Naive thymus-derived CD4-positive, alpha-beta T cell (primary cell): ENCODE data around the gene RAPSN. TPM values are rescaled to one million over a fixed set of nuclear protein-coding genes. Genes with fewer than 3 reads are reported as not detected.

Source experiments
- ATAC-seq: fragments of 150-1000 bp; cut with Tn5 transposase; 2 replicates; pipeline ENCODE4 v1.10.0; 2021; ENCODE audit warnings: mild to moderate bottlenecking, moderate library complexity
- CTCF ChIA-PET: fragments of 350-600 bp; sonication (Branson Sonifier 250); formaldehyde crosslinking; loops from one replicate; lab custom pipeline; 2021; ENCODE audit warnings: antibody characterized with exemption; lab: Charles Lee
- POLR2A ChIA-PET: fragments of 350-600 bp; sonication (Branson Sonifier 250); formaldehyde crosslinking; loops from one replicate; lab custom pipeline; 2021; ENCODE audit warnings: antibody characterized with exemption, inconsistent platforms; lab: Charles Lee
- DNase-seq, 9 donors: peaks; one replicate each; pipeline versions ENCODE4 v3.0.0 to v3.0.0-alpha.2; 2020 to 2022; ENCODE audit warnings: mixed read lengths in 1 of 9
- H3K27ac ChIP-seq: one replicate; pipeline ENCODE4 v1.7.0; 2013; ENCODE audit warnings: mild to moderate bottlenecking, low read depth, low read length, moderate library complexity
- H3K27me3 ChIP-seq, 2 donors: one replicate each; pipeline ENCODE4 v1.7.0; 2013; ENCODE audit warnings: low read length in 2 of 2, mild to moderate bottlenecking in 2 of 2, moderate library complexity in 2 of 2; ENCODE audit not compliant: control insufficient read depth in 2 of 2, insufficient read depth in 2 of 2
- H3K36me3 ChIP-seq, 3 experiments: 1 replicate in 2 of 3; 2 replicates in 1 of 3; pipeline ENCODE4 v1.7.0; 2013; ENCODE audit warnings: low read length in 3 of 3, mild to moderate bottlenecking in 3 of 3, moderate library complexity in 1 of 3; ENCODE audit not compliant: insufficient read depth in 3 of 3, control insufficient read depth in 2 of 3
- H3K4me1 ChIP-seq, 2 donors: one replicate each; pipeline ENCODE4 v1.7.0; 2013; ENCODE audit warnings: low read length in 2 of 2, mild to moderate bottlenecking in 2 of 2, moderate library complexity in 1 of 2; ENCODE audit not compliant: control insufficient read depth in 2 of 2, insufficient read depth in 2 of 2
- H3K4me3 ChIP-seq: 2 replicates; pipeline ENCODE4 v1.7.0; 2013; ENCODE audit warnings: mild to moderate bottlenecking, low read length
- H3K9me3 ChIP-seq, 3 experiments: 1 replicate in 2 of 3; 2 replicates in 1 of 3; pipeline ENCODE4 v1.7.0; 2013; ENCODE audit warnings: low read length in 3 of 3; ENCODE audit not compliant: control insufficient read depth in 2 of 3
- H3K27ac Mint-ChIP-seq, 9 donors: one replicate each; pipeline ENCODE4 v1.8.0; 2020 to 2022; ENCODE audit warnings: mixed read lengths in 9 of 9, mild to moderate bottlenecking in 8 of 9, moderate library complexity in 5 of 9, inconsistent platforms in 2 of 9
- H3K27me3 Mint-ChIP-seq, 5 donors: one replicate each; pipeline ENCODE4 v1.8.0; 2021 to 2022; ENCODE audit warnings: mixed read lengths in 5 of 5, mild to moderate bottlenecking in 1 of 5
- H3K36me3 Mint-ChIP-seq, 5 donors: one replicate each; pipeline ENCODE4 v1.8.0; 2020 to 2022; ENCODE audit warnings: mixed read lengths in 5 of 5, mild to moderate bottlenecking in 3 of 5, inconsistent platforms in 1 of 5
- H3K4me1 Mint-ChIP-seq, 7 donors: one replicate each; pipeline ENCODE4 v1.8.0; 2020 to 2022; ENCODE audit warnings: mixed read lengths in 7 of 7, mild to moderate bottlenecking in 3 of 7, inconsistent platforms in 1 of 7
- H3K4me3 Mint-ChIP-seq, 10 donors: one replicate each; pipeline ENCODE4 v1.8.0; 2020 to 2022; ENCODE audit warnings: mild to moderate bottlenecking in 10 of 10, mixed read lengths in 10 of 10, moderate library complexity in 6 of 10, inconsistent platforms in 2 of 10
- H3K9me3 Mint-ChIP-seq, 11 donors: one replicate each; pipeline ENCODE4 v1.8.0; 2020 to 2022; ENCODE audit warnings: mixed read lengths in 11 of 11, mild to moderate bottlenecking in 4 of 11, inconsistent platforms in 1 of 11, moderate library complexity in 1 of 11
- intact Hi-C, 2 donors: fragments of 100-400 bp; cut with micrococcal nuclease; formaldehyde crosslinking; loops; one replicate each; pipeline ENCODE4 v1.15.1; 2023
- polyA plus RNA-seq, 2 donors: library from polyadenylated mRNA; unstranded; fragments of 300-500 nt; fragmentation: Illumina TruSeq; gene quantifications; one replicate each; pipeline ENCODE4 v1.2.3, GENCODE V29; 2021
- total RNA-seq, 6 experiments: library from RNA in 5 of 6; stranded (reverse) in 5 of 6; gene quantifications; 1 replicate in 5 of 6; 2 replicates in 1 of 6; pipeline ENCODE4 v1.2.3 and lab custom pipeline; 2021 to 2026

The RAPSN gene
- total and polyA plus RNA-seq, 7 experiments from 2014 or later, result 0.99 to 1.7 (median 1.4) TPM; not detected in 2

DNA sequence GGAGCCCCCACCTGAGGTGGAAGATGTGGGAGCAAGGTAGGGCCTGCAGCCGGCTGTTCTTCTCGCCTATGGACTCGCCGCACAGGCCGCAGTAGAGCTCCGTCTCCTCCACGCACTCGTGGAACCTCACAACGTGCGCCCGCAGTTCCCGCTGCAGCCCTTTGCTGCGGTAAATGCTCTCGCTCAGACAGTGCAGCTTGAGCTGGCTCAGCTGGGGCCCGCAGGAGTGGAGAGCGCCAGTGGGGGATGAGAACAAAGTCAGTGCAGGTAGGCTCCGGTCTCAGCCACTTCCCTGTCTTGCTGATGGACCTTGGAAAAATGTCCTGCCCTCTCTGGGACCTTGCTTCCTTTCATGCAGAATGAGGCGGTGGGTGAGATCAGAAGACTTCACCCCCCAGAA, 10.2 kb downstream of the RAPSN start:
- Mint-ChIP-seq H3K4me3 (no peak overlapping the region), H3K27me3 (no peaks in the 10 kb centered on the region), H3K4me1 (peaks cover 0 to 8% (median 6%) of the 10 kb centered on the region in 7 donors), H3K27ac (no peak overlapping the region), H3K36me3 (no peaks in the 10 kb centered on the region), H3K9me3 (no peaks in the 10 kb centered on the region)
- DNase-seq (no peak), ATAC-seq (no peak)
- Histone ChIP-seq H3K4me3 (no peak overlapping the region), H3K36me3 (no peaks in the 10 kb centered on the region), H3K4me1 (peaks cover 0 to 6% of the 10 kb centered on the region in 2 donors), H3K27me3 (no peaks in the 10 kb centered on the region), H3K9me3 (no peaks in the 10 kb centered on the region), H3K27ac (no peak overlapping the region)
- CTCF ChIA-PET, result no interaction called here
- POLR2A ChIA-PET, result interaction anchor here (0.8 to 0.9 kb wide), 2 partner anchors 11 to 163 kb away, joined by 3 to 7 read pairs; no protein-coding TSS in a partner anchor
- intact Hi-C loops, result no loop called here

DNA sequence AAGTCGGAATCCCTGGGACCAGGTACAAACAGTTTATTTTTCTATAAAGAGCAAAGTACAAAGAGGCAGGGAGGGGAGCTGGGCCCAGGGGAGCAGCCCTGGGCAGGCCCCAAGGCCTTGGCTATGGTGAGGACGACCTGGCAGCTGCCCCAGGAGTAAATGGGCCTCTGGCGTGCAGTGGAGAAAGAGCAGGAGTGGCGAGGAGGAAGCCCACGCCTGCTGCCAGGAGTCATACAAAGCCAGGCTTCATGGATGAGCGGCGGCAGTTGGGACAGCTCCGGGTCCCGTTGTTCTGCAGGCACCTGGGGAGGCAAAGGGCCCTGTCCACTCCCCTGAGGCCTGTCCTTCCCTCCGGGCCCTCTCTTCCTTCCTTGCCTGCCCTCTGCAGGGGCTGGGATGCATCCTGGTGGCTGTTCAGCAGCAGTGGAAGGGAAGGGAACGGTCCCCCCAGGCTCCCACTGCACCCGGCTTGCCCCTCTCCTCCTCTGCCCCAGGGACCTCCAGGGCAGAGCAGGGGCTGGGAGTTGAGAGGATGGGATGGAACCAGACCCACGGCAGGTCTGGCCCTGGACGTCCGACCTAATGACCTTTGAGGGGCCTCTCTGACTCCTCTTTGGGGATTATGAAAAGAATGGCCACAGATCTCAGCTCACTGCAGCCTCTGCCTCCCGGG, 11.1 kb downstream of the RAPSN start:
- Mint-ChIP-seq H3K9me3 (no peaks in the 10 kb centered on the region), H3K27me3 (no peaks in the 10 kb centered on the region), H3K4me1 (peaks cover 0 to under 1% (median 0%) of the 10 kb centered on the region in 7 donors), H3K27ac (no peak overlapping the region), H3K4me3 (no peak overlapping the region), H3K36me3 (no peaks in the 10 kb centered on the region)
- POLR2A ChIA-PET, result interaction anchor here (0.9 kb wide), 1 partner anchor 162 kb away, joined by 3 read pairs; no protein-coding TSS in a partner anchor
- ATAC-seq (no peak), DNase-seq (no peak)
- Histone ChIP-seq H3K4me1 (no peaks in the 10 kb centered on the region), H3K27ac (no peak overlapping the region), H3K4me3 (no peak overlapping the region), H3K36me3 (no peaks in the 10 kb centered on the region), H3K27me3 (no peaks in the 10 kb centered on the region), H3K9me3 (no peaks in the 10 kb centered on the region)
- CTCF ChIA-PET, result interaction anchor here (0.8 to 1.2 kb wide), 2 partner anchors 8 to 64 kb away, joined by 3 read pairs; no protein-coding TSS in a partner anchor
- intact Hi-C loops, result no loop called here

DNA sequence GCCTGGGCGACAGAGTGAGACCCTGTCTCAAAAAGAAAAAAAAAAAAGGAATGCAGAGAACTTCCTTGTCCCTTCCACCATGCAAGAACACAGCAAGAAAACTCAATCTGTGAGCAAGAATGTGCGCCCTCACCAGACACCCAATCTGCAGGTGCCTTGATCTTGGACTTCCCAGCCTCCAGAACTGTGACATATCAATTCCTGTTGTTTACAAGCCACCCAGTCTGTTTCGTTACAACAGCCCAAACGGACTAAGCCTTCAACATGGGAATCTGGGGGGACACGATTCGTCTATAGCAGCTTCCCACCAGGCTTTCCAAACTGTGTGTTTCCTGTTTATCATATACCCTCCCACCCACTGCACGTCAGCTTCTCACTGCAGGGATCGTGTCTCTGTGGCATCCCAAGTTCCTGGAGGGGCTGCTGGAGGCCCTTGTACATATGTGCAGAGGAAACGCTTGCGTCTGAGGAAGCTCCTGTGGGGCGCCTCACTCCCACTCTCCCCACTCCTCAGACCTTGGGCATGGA, 11.7 kb downstream of the RAPSN start:
- Histone ChIP-seq H3K4me1 (no peaks in the 10 kb centered on the region), H3K27me3 (no peaks in the 10 kb centered on the region), H3K36me3 (no peaks in the 10 kb centered on the region), H3K4me3 (no peak overlapping the region), H3K9me3 (no peaks in the 10 kb centered on the region), H3K27ac (no peak overlapping the region)
- POLR2A ChIA-PET, result no interaction called here
- no peaks in the 10 kb centered on the region for H3K36me3 Mint-ChIP-seq
- no peaks in the 10 kb centered on the region for H3K4me1 Mint-ChIP-seq
- no peak overlapping the region for H3K4me3 Mint-ChIP-seq
- H3K27ac Mint-ChIP-seq, result no peak overlapping the region
- intact Hi-C loops, result no loop called here
- no peaks in the 10 kb centered on the region for H3K27me3 Mint-ChIP-seq
- no peaks in the 10 kb centered on the region for H3K9me3 Mint-ChIP-seq
- DNase-seq (no peak), ATAC-seq (no peak)
- CTCF ChIA-PET, result interaction anchor here (0.8 to 1.2 kb wide), 2 partner anchors 8 to 64 kb away, joined by 3 read pairs; no protein-coding TSS in a partner anchor

DNA sequence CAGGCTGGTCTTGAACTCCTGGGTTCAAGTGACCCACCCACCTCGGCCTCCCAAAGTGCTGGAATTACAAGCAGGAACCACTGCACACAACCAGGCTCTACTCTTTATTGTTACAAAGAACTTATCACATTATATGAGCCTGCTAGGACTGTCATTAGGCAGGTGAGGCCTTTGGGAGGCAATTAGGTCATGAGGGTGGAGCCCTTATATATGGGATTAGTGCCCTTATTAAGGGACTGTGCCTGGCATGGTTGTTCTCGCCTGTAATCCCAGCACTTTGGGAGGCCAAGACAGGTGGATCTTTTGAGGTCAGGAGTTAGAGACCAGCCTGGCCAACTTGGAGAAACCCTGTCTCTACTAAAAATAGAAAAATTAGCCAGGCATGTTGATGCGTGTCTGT, 12.2 kb downstream of the RAPSN start:
- Histone ChIP-seq H3K36me3 (no peaks in the 10 kb centered on the region), H3K4me1 (no peaks in the 10 kb centered on the region), H3K27ac (no peak overlapping the region), H3K27me3 (no peaks in the 10 kb centered on the region), H3K4me3 (no peak overlapping the region), H3K9me3 (no peaks in the 10 kb centered on the region)
- Mint-ChIP-seq H3K4me1 (no peaks in the 10 kb centered on the region), H3K4me3 (no peak overlapping the region), H3K27me3 (no peaks in the 10 kb centered on the region), H3K36me3 (no peaks in the 10 kb centered on the region), H3K9me3 (no peaks in the 10 kb centered on the region), H3K27ac (no peak overlapping the region)
- ATAC-seq (no peak), DNase-seq (no peak)
- POLR2A ChIA-PET, result no interaction called here
- CTCF ChIA-PET, result interaction anchor here (1.2 kb wide), 1 partner anchor 63 kb away, joined by 3 read pairs; no protein-coding TSS in a partner anchor
- intact Hi-C loops, result no loop called here

DNA sequence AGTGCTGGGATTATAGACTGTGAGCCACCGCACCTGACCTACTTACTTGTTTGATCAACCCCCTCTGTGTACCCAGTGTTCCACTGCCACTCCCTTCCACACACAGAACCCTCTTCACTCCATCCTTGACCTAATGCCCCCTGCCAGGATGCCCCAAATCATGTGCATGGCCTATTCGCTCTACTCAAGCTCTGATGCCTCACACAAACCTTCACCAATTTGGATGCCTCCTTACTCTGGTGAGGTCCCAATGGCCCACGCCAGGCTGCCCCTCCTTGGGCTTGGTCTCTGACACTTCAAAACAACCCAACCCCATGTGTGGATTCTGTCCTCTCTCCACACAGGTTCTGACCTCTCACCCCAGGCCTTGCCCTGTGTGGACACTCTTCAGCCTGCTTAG, 13.2 kb downstream of the RAPSN start:
- H3K4me1 ChIP-seq, result no peaks in the 10 kb centered on the region
- DNase-seq (no peak), ATAC-seq (no peak)
- intact Hi-C loops, result no loop called here
- no peaks in the 10 kb centered on the region for H3K27me3 ChIP-seq
- no peak overlapping the region for H3K4me3 ChIP-seq
- no peaks in the 10 kb centered on the region for H3K27me3 Mint-ChIP-seq
- no peak overlapping the region for H3K4me3 Mint-ChIP-seq
- ChIA-PET CTCF (no interaction called here), POLR2A (interaction anchor here (0.6 kb wide), 1 partner anchor 115 kb away, joined by 3 read pairs; no protein-coding TSS in a partner anchor)
- no peaks in the 10 kb centered on the region for H3K9me3 Mint-ChIP-seq
- H3K4me1 Mint-ChIP-seq, result peaks cover 0 to 1% (median 0%) of the 10 kb centered on the region in 7 donors
- H3K36me3 Mint-ChIP-seq, result no peaks in the 10 kb centered on the region
- no peaks in the 10 kb centered on the region for H3K9me3 ChIP-seq
- H3K36me3 ChIP-seq, result no peaks in the 10 kb centered on the region
- peak overlapping the region in 1 of 9 donors; percentile 59 for H3K27ac Mint-ChIP-seq
- no peak overlapping the region for H3K27ac ChIP-seq

DNA sequence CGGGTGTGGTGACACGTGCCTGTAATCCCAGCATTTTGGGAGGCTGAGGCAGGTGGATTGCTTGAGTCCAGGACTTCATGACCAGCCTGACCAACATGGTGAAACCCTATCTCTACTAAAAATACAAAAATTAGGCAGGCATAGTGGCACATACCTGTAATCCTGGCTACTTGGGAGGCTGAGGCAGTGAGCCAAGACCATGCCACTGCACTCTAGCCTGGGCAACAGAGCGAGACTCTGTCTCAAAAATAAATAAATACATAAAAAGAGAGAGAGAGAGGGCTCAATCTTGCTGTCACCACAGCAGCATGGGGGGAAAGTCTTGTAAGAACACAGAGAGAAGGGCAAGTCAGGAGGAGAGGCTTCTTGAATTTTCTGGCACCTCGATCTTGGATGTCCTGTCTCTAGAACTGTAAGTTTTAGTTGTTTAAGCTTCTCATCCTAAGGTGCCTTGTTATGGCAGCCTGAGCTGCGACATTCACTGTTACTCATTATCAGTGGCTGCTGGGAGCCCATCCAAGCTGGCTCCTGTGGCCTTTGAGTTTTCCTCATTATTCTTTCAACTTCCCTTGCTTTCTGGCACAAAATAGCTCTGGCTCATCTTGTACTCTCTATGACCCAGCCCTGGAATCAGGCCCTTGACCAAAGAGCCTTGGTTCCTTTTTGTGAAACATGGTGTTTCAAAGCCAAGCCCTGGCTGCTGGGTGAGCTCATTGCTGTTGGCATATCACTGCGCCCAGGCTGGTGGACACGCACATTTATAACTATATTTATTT, 14.7 kb downstream of the RAPSN start:
- no peaks in the 10 kb centered on the region for H3K27me3 ChIP-seq
- H3K9me3 Mint-ChIP-seq, result no peaks in the 10 kb centered on the region
- intact Hi-C loops, result no loop called here
- H3K9me3 ChIP-seq, result no peaks in the 10 kb centered on the region
- H3K4me1 ChIP-seq, result no peaks in the 10 kb centered on the region
- no peak for DNase-seq
- no peak overlapping the region for H3K4me3 Mint-ChIP-seq
- no peak overlapping the region for H3K27ac ChIP-seq
- POLR2A ChIA-PET, result interaction anchor here (0.7 kb wide), 1 partner anchor 62 kb away, joined by 3 read pairs; no protein-coding TSS in a partner anchor
- H3K27ac Mint-ChIP-seq, result no peak overlapping the region
- H3K27me3 Mint-ChIP-seq, result no peaks in the 10 kb centered on the region
- CTCF ChIA-PET, result interaction anchor here (0.7 kb wide), 1 partner anchor 22 kb away, joined by 3 read pairs; no protein-coding TSS in a partner anchor
- no peak overlapping the region for H3K4me3 ChIP-seq
- H3K36me3 ChIP-seq, result no peaks in the 10 kb centered on the region
- no peak for ATAC-seq
- no peaks in the 10 kb centered on the region for H3K36me3 Mint-ChIP-seq
- peaks cover 0 to 5% (median 0%) of the 10 kb centered on the region in 7 donors for H3K4me1 Mint-ChIP-seq
